ENCODE results near the gene PMIS2. TPM values are rescaled to one million over a fixed set of nuclear protein-coding genes. Genes with fewer than 3 reads are reported as not detected.
"Not testable (repeated sequence)": the region's sequence is repeated elsewhere in the genome, so short reads cannot be mapped to it uniquely, and the experiment has no call there.

Gene PMIS2
- total and polyA plus RNA-seq, 2 donors: not detected

- Histone ChIP-seq H3K4me3 (ENCODE audit: low read depth, low read length) (no peak overlapping the region), H3K36me3 (ENCODE audit: insufficient read depth) (no peaks in the 10 kb centered on the region), H3K4me1 (ENCODE audit: insufficient read depth) (no peaks in the 10 kb centered on the region), H3K27ac (ENCODE audit: low read depth) (no peak overlapping the region)
- WGBS: 83% methylated on average over 3 of the region's 3 CpGs
- no peak for DNase-seq (ENCODE audit: extremely low spot score)
Observed at GRCh38 chr19:35590875-35591274, 4.9 kb downstream of the PMIS2 start.

- WGBS: 21% methylated on average over 8 of the region's 8 CpGs
- no peaks in the 10 kb centered on the region for H3K36me3 ChIP-seq (ENCODE audit: insufficient read depth)
- H3K27ac ChIP-seq (ENCODE audit: low read depth): no peak overlapping the region
- no peaks in the 10 kb centered on the region for H3K4me1 ChIP-seq (ENCODE audit: insufficient read depth)
- DNase-seq (ENCODE audit: extremely low spot score): no peak
- H3K4me3 ChIP-seq (ENCODE audit: low read depth, low read length): no peak overlapping the region
Observed at GRCh38 chr19:35592226-35592625, 6.3 kb downstream of the PMIS2 start.

GRCh38 chr19:35595026-35595425 lies 9.1 kb downstream of the PMIS2 start:
- not testable (repeated sequence) for H3K4me1 ChIP-seq (ENCODE audit: insufficient read depth); DNase-seq (ENCODE audit: extremely low spot score); H3K4me3 ChIP-seq (ENCODE audit: low read depth, low read length); H3K36me3 ChIP-seq (ENCODE audit: insufficient read depth); H3K27ac ChIP-seq (ENCODE audit: low read depth)
- WGBS: 78% methylated on average over 3 of the region's 3 CpGs

- Histone ChIP-seq H3K36me3 (ENCODE audit: insufficient read depth) (no peaks in the 10 kb centered on the region), H3K4me3 (ENCODE audit: low read depth, low read length) (no peak overlapping the region), H3K27ac (ENCODE audit: low read depth) (no peak overlapping the region), H3K4me1 (ENCODE audit: insufficient read depth) (no peaks in the 10 kb centered on the region)
- no peak for DNase-seq (ENCODE audit: extremely low spot score)
- 98% methylated on average over 1 of the region's 1 CpG for WGBS
Observed at GRCh38 chr19:35595928-35596327, 10.0 kb downstream of the PMIS2 start.

GRCh38 chr19:35596366-35596999 lies 10.5 kb downstream of the PMIS2 start:
- Histone ChIP-seq H3K4me1 (ENCODE audit: insufficient read depth) (no peaks in the 10 kb centered on the region), H3K36me3 (ENCODE audit: insufficient read depth) (no peaks in the 10 kb centered on the region), H3K4me3 (ENCODE audit: low read depth, low read length) (no peak overlapping the region), H3K27ac (ENCODE audit: low read depth) (no peak overlapping the region)
- no peak for DNase-seq (ENCODE audit: extremely low spot score)
- 65% methylated on average over 4 of the region's 4 CpGs for WGBS

- Histone ChIP-seq H3K4me1 (ENCODE audit: insufficient read depth) (no peaks in the 10 kb centered on the region), H3K4me3 (ENCODE audit: low read depth, low read length) (no peak overlapping the region), H3K27ac (ENCODE audit: low read depth) (no peak overlapping the region), H3K36me3 (ENCODE audit: insufficient read depth) (no peaks in the 10 kb centered on the region)
- WGBS: 77% methylated on average over 3 of the region's 3 CpGs
- no peak for DNase-seq (ENCODE audit: extremely low spot score)
Observed at GRCh38 chr19:35601971-35602370, 16.0 kb downstream of the PMIS2 start.

GRCh38 chr19:35604436-35604835 lies 18.5 kb downstream of the PMIS2 start:
- not testable (repeated sequence) for H3K4me1 ChIP-seq (ENCODE audit: insufficient read depth); DNase-seq (ENCODE audit: extremely low spot score); H3K4me3 ChIP-seq (ENCODE audit: low read depth, low read length); H3K27ac ChIP-seq (ENCODE audit: low read depth); H3K36me3 ChIP-seq (ENCODE audit: insufficient read depth)
- WGBS: 82% methylated on average over 4 of the region's 4 CpGs

GRCh38 chr19:35607170-35607569 lies 21.2 kb downstream of the PMIS2 start:
- not testable (repeated sequence) for H3K27ac ChIP-seq (ENCODE audit: low read depth); H3K36me3 ChIP-seq (ENCODE audit: insufficient read depth); H3K4me1 ChIP-seq (ENCODE audit: insufficient read depth); H3K4me3 ChIP-seq (ENCODE audit: low read depth, low read length); DNase-seq (ENCODE audit: extremely low spot score)
- 87% methylated on average over 8 of the region's 8 CpGs for WGBS

GRCh38 chr19:35607661-35608060 lies 21.7 kb downstream of the PMIS2 start:
- H3K36me3 ChIP-seq (ENCODE audit: insufficient read depth): no peaks in the 10 kb centered on the region
- WGBS: 74% methylated on average over 3 of the region's 3 CpGs
- no peak overlapping the region for H3K4me3 ChIP-seq (ENCODE audit: low read depth, low read length)
- no peaks in the 10 kb centered on the region for H3K4me1 ChIP-seq (ENCODE audit: insufficient read depth)
- H3K27ac ChIP-seq (ENCODE audit: low read depth): no peak overlapping the region
- DNase-seq (ENCODE audit: extremely low spot score): no peak

- DNase-seq (ENCODE audit: extremely low spot score): no peak
Observed at GRCh38 chr19:35608251-35608650, 22.3 kb downstream of the PMIS2 start.

GRCh38 chr19:35609851-35610353 lies 23.9 kb downstream of the PMIS2 start:
- DNase-seq (ENCODE audit: extremely low spot score): no peak
- 67% methylated on average over 6 of the region's 6 CpGs for WGBS
- H3K4me1 ChIP-seq (ENCODE audit: insufficient read depth): no peaks in the 10 kb centered on the region
- no peak overlapping the region for H3K4me3 ChIP-seq (ENCODE audit: low read depth, low read length)
- no peaks in the 10 kb centered on the region for H3K36me3 ChIP-seq (ENCODE audit: insufficient read depth)
- no peak overlapping the region for H3K27ac ChIP-seq (ENCODE audit: low read depth)

More at GRCh38 chr19:35608251-35608650, 22.3 kb downstream of the PMIS2 start:
- Histone ChIP-seq H3K4me3 (ENCODE audit: low read depth, low read length) (no peak overlapping the region), H3K36me3 (ENCODE audit: insufficient read depth) (no peaks in the 10 kb centered on the region), H3K4me1 (ENCODE audit: insufficient read depth) (no peaks in the 10 kb centered on the region), H3K27ac (ENCODE audit: low read depth) (no peak overlapping the region)
- 75% methylated on average over 2 of the region's 2 CpGs for WGBS

GRCh38 chr19:35612224-35612558 lies 26.2 kb downstream of the PMIS2 start:
- Histone ChIP-seq H3K27ac (ENCODE audit: low read depth) (no peak overlapping the region), H3K36me3 (ENCODE audit: insufficient read depth) (no peaks in the 10 kb centered on the region), H3K4me1 (ENCODE audit: insufficient read depth) (no peaks in the 10 kb centered on the region), H3K4me3 (ENCODE audit: low read depth, low read length) (peak overlapping the region; percentile 51)
- no peak for DNase-seq (ENCODE audit: extremely low spot score)
- 32% methylated on average over 9 of the region's 9 CpGs for WGBS

GRCh38 chr19:35612559-35613321 lies 26.8 kb downstream of the PMIS2 start, which contains the start of gene HAUS5:
Gene HAUS5, plus strand, starts transcription at chr19:35612735. Its CDS starts 60 bp downstream, at chr19:35612795.
- no peaks in the 10 kb centered on the region for H3K36me3 ChIP-seq (ENCODE audit: insufficient read depth)
- WGBS: under 1% methylated on average over 47 of the region's 47 CpGs
- H3K27ac ChIP-seq (ENCODE audit: low read depth): no peak within 1 kb of the TSS

GRCh38 chr19:35613574-35613973 lies 27.6 kb downstream of the PMIS2 start:
- WGBS: 87% methylated on average over 1 of the region's 1 CpG
- H3K4me3 ChIP-seq (ENCODE audit: low read depth, low read length): no peak overlapping the region
- DNase-seq (ENCODE audit: extremely low spot score): no peak
- H3K27ac ChIP-seq (ENCODE audit: low read depth): no peak overlapping the region
- H3K4me1 ChIP-seq (ENCODE audit: insufficient read depth): no peaks in the 10 kb centered on the region
- no peaks in the 10 kb centered on the region for H3K36me3 ChIP-seq (ENCODE audit: insufficient read depth)

More at GRCh38 chr19:35612559-35613321, 26.8 kb downstream of the PMIS2 start, which contains the start of gene HAUS5:
- Histone ChIP-seq H3K4me3 (ENCODE audit: low read depth, low read length) (peak within 1 kb of the TSS; percentile 51), H3K4me1 (ENCODE audit: insufficient read depth) (no peaks in the 10 kb centered on the region)
- peak; percentile 60 for DNase-seq (ENCODE audit: extremely low spot score)

All from urinary bladder (tissue), 4 donors.